C4-2B (cell line): Measurements from ENCODE around the gene FAM20A.

Experiments
- ZFX ChIP-seq: fragments of 450-650 bp; IDR thresholded peaks from 2 replicates; pipeline ENCODE4 v1.6.1; 2017
- TF ChIP-seq, protein P1 (sequence below): fragments of 450-650 bp; conservative IDR thresholded peaks from 2 replicates; pipeline ENCODE4 v1.5.1; 2017; ENCODE audit warnings: mild to moderate bottlenecking

- TF ChIP-seq, protein P1, sequence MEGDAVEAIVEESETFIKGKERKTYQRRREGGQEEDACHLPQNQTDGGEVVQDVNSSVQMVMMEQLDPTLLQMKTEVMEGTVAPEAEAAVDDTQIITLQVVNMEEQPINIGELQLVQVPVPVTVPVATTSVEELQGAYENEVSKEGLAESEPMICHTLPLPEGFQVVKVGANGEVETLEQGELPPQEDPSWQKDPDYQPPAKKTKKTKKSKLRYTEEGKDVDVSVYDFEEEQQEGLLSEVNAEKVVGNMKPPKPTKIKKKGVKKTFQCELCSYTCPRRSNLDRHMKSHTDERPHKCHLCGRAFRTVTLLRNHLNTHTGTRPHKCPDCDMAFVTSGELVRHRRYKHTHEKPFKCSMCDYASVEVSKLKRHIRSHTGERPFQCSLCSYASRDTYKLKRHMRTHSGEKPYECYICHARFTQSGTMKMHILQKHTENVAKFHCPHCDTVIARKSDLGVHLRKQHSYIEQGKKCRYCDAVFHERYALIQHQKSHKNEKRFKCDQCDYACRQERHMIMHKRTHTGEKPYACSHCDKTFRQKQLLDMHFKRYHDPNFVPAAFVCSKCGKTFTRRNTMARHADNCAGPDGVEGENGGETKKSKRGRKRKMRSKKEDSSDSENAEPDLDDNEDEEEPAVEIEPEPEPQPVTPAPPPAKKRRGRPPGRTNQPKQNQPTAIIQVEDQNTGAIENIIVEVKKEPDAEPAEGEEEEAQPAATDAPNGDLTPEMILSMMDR = no peak
- TF ChIP-seq ZFX = no peak
Measured at GRCh38 chr17:68616334-68616733, 15.2 kb upstream of the FAM20A start.
